IMR-90 (cell line): ENCODE results near the gene CKB. TPM values are rescaled to one million over a fixed set of nuclear protein-coding genes. Genes with fewer than 3 reads are reported as not detected.
A peak's percentile ranks its signal among the peaks of the same experiment; 100 is the strongest.

Experiments used
- ATAC-seq: fragments of 200-7000 bp; cut with Tn5 transposase; 2 replicates; pipeline ENCODE4 v1.9.1; 2020; ENCODE audit warnings: low read depth, mild to moderate bottlenecking, moderate library complexity
- BruUV-seq: library from RNA; stranded (reverse); fragments of 400-500 nt; replicated peaks from 2 replicates; lab custom pipeline; 2021; lab: Mats Ljungman, UMichigan
- CTCF ChIA-PET: fragments of 300-600 bp; formaldehyde crosslinking; extraction: SDS; loops from one replicate; lab custom pipeline; 2021; ENCODE audit warnings: antibody characterized with exemption; lab: Yijun Ruan, JAX
- POLR2A ChIA-PET: fragments of 300-600 bp; sonication (Branson Sonifier 250); formaldehyde crosslinking; loops from one replicate; lab custom pipeline; 2022; ENCODE audit warnings: antibody characterized with exemption; ENCODE audit not compliant: unreplicated experiment; lab: Charles Lee
- DNase-seq: peaks from one replicate; pipeline ENCODE4 v3.0.0; 2013
- H2AFZ ChIP-seq: replicated peaks from 2 replicates; pipeline ENCODE3; 2013; ENCODE audit warnings: low read length, mild to moderate bottlenecking; ENCODE audit not compliant: poor library complexity
- H2AK5ac ChIP-seq: 2 replicates; pipeline ENCODE4 v1.6.1; 2013; ENCODE audit warnings: low read depth, low read length, inconsistent platforms
- H2AK9ac ChIP-seq: replicated peaks from 2 replicates; pipeline ENCODE3; 2013; ENCODE audit warnings: mild to moderate bottlenecking, low read depth, low read length, moderate library complexity; ENCODE audit not compliant: poor library complexity
- H2BK120ac ChIP-seq: 2 replicates; pipeline ENCODE4 v1.6.1; 2013; ENCODE audit warnings: low read depth, low read length, inconsistent platforms
- H2BK15ac ChIP-seq: 3 replicates; pipeline ENCODE4 v1.6.1; 2013; ENCODE audit warnings: low read depth, low read length, inconsistent platforms
- H2BK20ac ChIP-seq: 2 replicates; pipeline ENCODE4 v1.6.1; 2013; ENCODE audit warnings: low read depth, mild to moderate bottlenecking, inconsistent platforms, low read length, moderate library complexity
- H2BK5ac ChIP-seq: 2 replicates; pipeline ENCODE4 v1.6.1; 2013; ENCODE audit warnings: mild to moderate bottlenecking, low read depth, low read length, inconsistent platforms; ENCODE audit not compliant: poor library complexity, severe bottlenecking
- H3K14ac ChIP-seq: replicated peaks from 2 replicates; pipeline ENCODE4 v1.6.1; 2013; ENCODE audit warnings: low read depth, low read length, inconsistent platforms
- H3K18ac ChIP-seq: 2 replicates; pipeline ENCODE4 v1.6.1; 2013; ENCODE audit warnings: low read depth, low read length, control low read depth
- H3K23ac ChIP-seq: 2 replicates; pipeline ENCODE4 v1.6.1; 2013; ENCODE audit warnings: low read depth, low read length, inconsistent platforms
- H3K27ac ChIP-seq: 2 replicates; pipeline ENCODE4 v1.5.1; 2013; ENCODE audit warnings: mild to moderate bottlenecking, control low read depth, low read length; ENCODE audit not compliant: insufficient read depth
- H3K27me3 ChIP-seq: 2 replicates; pipeline ENCODE4 v1.6.1; 2013; ENCODE audit warnings: low read length; ENCODE audit not compliant: control insufficient read depth, insufficient read depth
- H3K36me3 ChIP-seq: 2 replicates; pipeline ENCODE4 v1.6.1; 2013; ENCODE audit warnings: low read length, mixed read lengths; ENCODE audit not compliant: control insufficient read depth, insufficient read depth
- H3K4ac ChIP-seq: 2 replicates; pipeline ENCODE4 v1.6.1; 2013; ENCODE audit warnings: low read depth, low read length, inconsistent platforms
- H3K4me1 ChIP-seq: 2 replicates; pipeline ENCODE4 v1.6.1; 2013; ENCODE audit warnings: low read length, mixed read lengths; ENCODE audit not compliant: control insufficient read depth, insufficient read depth
- H3K4me2 ChIP-seq: 2 replicates; pipeline ENCODE4 v1.6.1; 2013; ENCODE audit warnings: low read depth, mild to moderate bottlenecking, control low read depth, low read length, moderate library complexity
- H3K4me3 ChIP-seq: 2 replicates; pipeline ENCODE4 v1.5.1; 2013; ENCODE audit warnings: low read depth, mild to moderate bottlenecking, control low read depth, low read length, moderate library complexity; ENCODE audit not compliant: insufficient read depth
- H3K56ac ChIP-seq: 2 replicates; pipeline ENCODE4 v1.6.1; 2013; ENCODE audit warnings: low read length, inconsistent platforms; ENCODE audit not compliant: insufficient read depth; ENCODE audit errors: extremely low read depth
- H3K79me1 ChIP-seq, 2 experiments: 2 replicates each; pipeline ENCODE4 v1.6.1; 2013; ENCODE audit warnings: low read length in 2 of 2, inconsistent platforms in 1 of 2, low read depth in 1 of 2
- H3K9ac ChIP-seq: 2 replicates; pipeline ENCODE4 v1.6.1; 2013; ENCODE audit warnings: low read depth, low read length, control low read depth
- H3K9me1 ChIP-seq: 2 replicates; pipeline ENCODE4 v1.6.1; 2013; ENCODE audit warnings: low read length, inconsistent platforms; ENCODE audit not compliant: insufficient read depth
- H3K9me3 ChIP-seq: 2 replicates; pipeline ENCODE4 v1.6.1; 2013; ENCODE audit warnings: low read length; ENCODE audit not compliant: control insufficient read depth, insufficient read depth
- H4K20me1 ChIP-seq: 2 replicates; pipeline ENCODE4 v1.6.1; 2013; ENCODE audit warnings: low read length, inconsistent platforms; ENCODE audit not compliant: insufficient read depth
- H4K5ac ChIP-seq: 2 replicates; pipeline ENCODE4 v1.6.1; 2013; ENCODE audit warnings: mild to moderate bottlenecking, low read depth, low read length, control low read depth
- H4K8ac ChIP-seq, 2 experiments: 2 replicates each; pipeline ENCODE4 v1.6.1; 2013; ENCODE audit warnings: low read depth in 2 of 2, low read length in 2 of 2, control low read depth in 1 of 2, inconsistent platforms in 1 of 2
- H4K91ac ChIP-seq: 2 replicates; pipeline ENCODE4 v1.6.1; 2013; ENCODE audit warnings: low read depth, low read length, inconsistent platforms; ENCODE audit not compliant: insufficient read depth
- CHD1 ChIP-seq: IDR thresholded peaks from 2 replicates; pipeline ENCODE4 v1.6.1; 2012; ENCODE audit warnings: low read depth, low read length, improper control_type of control experiment
- NFE2L2 ChIP-seq: fragments of 150-350 bp; IDR thresholded peaks from 2 replicates; pipeline ENCODE4 v1.6.1; 2016; ENCODE audit warnings: low read depth, mild to moderate bottlenecking, low read length
- RCOR1 ChIP-seq: IDR thresholded peaks from 2 replicates; pipeline ENCODE4 v1.6.1; 2012; ENCODE audit warnings: mild to moderate bottlenecking, low read length, improper control_type of control experiment; ENCODE audit not compliant: insufficient replicate concordance
- RFX5 ChIP-seq: IDR thresholded peaks from 2 replicates; pipeline ENCODE4 v1.8.0; 2012; ENCODE audit warnings: low read depth, mild to moderate bottlenecking, low read length, moderate library complexity
- SMC3 ChIP-seq: fragments of 150-350 bp; IDR thresholded peaks from 2 replicates; pipeline ENCODE4 v1.6.1; 2016; ENCODE audit warnings: low read depth, mild to moderate bottlenecking, antibody characterized with exemption, low read length, moderate library complexity
- WGBS, 2 experiments: methylation state at CpG; one replicate each; pipeline versions ENCODE4 v1.1.5 to v1.1.7; 2013; ENCODE audit warnings: missing lambda C conversion rate in 2 of 2; ENCODE audit not compliant: insufficient read length in 1 of 2; ENCODE audit errors: extremely low coverage in 2 of 2; 5-methylcytosine and 5-hydroxymethylcytosine counted together
- dilution Hi-C: fragments of 300-500 bp; cut with HindIII; formaldehyde crosslinking; loops from one replicate; pipeline ENCODE4 v1.14.3; 2018; ENCODE audit warnings: low sequenced_read_pairs; ENCODE audit not compliant: unreplicated experiment
- in situ Hi-C: fragments of 300-500 bp; cut with MboI; formaldehyde crosslinking; loops from 3 replicates; pipeline ENCODE4 v1.14.3; 2019; ENCODE audit warnings: low sequenced_read_pairs, inconsistent platforms, mixed read lengths
- intact Hi-C: fragments of 100-400 bp; cut with micrococcal nuclease; formaldehyde crosslinking; loops from 2 replicates; pipeline ENCODE4 v1.10.0; 2022
- polyA plus RNA-seq, 3 experiments: library from polyadenylated mRNA; depleted of rRNA; stranded (reverse); fragments of >200 nt; gene quantifications; 2 replicates each; pipeline ENCODE4 v1.2.3, GENCODE V29; 2012; ENCODE audit warnings: low replicate concordance in 1 of 3
- total RNA-seq: library from RNA; depleted of rRNA; stranded (reverse); fragments of >200 nt; gene quantifications from 2 replicates; pipeline ENCODE4 v1.2.3, GENCODE V29; 2012

Gene CKB
- total and polyA plus RNA-seq, 2 of the 4 experiments (the other 2 are of a cell fraction) = 17.7 to 82.6 TPM

DNA sequence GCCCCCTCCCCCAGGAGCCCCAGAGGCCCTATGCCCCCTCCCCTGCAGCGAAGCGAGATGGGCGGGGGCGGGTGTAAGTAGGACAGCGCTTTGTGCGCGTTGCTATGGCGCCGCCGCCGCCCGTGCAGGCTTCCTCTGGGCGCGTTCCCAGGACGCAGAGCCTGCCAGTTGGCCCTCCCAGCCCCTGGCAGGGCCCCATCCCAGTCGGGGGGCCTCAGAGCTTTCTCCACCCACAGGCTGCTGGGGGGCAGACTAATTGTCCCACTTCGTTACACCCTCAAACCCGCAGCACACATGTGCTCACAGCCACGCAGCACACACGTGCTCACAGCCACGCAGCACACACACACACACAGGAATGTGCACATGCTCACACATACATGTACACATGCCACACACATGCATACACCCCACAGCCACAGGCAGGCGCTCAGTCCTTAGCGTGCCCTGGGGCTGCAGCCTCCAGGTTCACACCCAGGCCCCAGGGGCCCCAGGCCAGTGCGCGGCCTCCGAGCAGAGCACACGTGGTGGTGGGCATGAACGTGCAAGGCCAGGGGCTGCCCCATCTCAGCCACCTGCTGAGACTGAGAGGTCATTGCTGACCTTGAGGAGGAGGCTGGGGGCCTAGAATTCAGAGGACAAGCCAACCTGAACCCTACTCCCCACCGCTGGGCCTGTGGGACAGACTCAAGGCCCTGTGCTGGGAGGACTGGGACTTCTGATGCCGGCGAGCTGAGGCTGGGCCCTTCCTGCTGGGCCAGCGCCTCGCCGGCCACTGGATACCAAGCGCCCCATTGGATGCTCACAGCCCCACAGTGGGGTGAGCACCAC lies 22.0 kb upstream of the CKB start (continued):
- no peak for TF ChIP-seq SMC3

DNA sequence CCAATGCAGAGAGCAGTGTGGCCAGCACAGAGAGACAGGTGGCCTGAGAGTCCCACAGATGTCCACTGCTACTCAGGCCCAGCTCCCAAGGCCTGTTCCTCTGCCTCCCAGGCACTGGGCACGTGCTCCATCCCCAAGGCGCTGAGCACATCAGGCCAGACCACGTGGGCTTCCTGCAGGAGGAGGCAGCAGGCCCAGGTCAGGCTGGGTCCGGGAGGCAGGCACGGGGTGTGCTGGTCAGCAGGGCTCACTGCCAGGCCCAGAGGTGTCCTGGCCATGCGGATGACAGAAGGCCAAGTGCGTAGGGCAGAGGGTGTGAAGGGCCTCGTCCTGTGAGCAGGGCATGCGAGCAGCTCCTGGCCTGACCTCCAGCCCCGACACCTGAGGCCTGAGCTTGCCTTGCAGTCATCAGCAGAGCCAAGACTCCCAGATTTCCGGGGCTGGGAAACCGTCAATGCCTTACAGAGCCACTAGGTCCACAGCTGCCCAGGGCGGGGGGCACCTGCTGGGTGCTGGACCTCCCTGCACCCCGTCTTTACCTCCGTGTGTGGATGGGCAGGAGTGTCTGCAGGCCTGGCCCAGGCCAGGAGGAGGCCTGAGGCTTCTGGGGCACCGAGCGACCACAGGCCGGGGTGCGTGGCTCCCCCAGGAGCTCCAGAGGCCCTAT lies 21.2 kb upstream of the CKB start:
- no peak for DNase-seq
- H2AFZ ChIP-seq = no peak overlapping the region
- no peaks in the 10 kb centered on the region for H3K36me3 ChIP-seq
- no peak for ATAC-seq
- TF ChIP-seq NFE2L2 (no peak), RCOR1 (no peak), RFX5 (no peak), CHD1 (no peak)
- no peak overlapping the region; the same call in 1 of the 2 replicates for H3K4ac ChIP-seq
- no peak overlapping the region for H4K5ac ChIP-seq
- H3K27ac ChIP-seq = no peak overlapping the region
- H3K4me1 ChIP-seq = peaks cover 23% of the 10 kb centered on the region
- no peak overlapping the region for H2BK5ac ChIP-seq
- H3K18ac ChIP-seq = no peak overlapping the region
- no peak overlapping the region for H2BK20ac ChIP-seq
- ChIA-PET CTCF (no interaction called here), POLR2A (no interaction called here)
- BruUV-seq = no TSS peak
- no peaks in the 10 kb centered on the region for H3K27me3 ChIP-seq
- no peaks in the 10 kb centered on the region for H3K9me1 ChIP-seq
- 0 out of 2 replicates have a peak overlapping the region, but pooled peaks have one; percentile 38 for H4K91ac ChIP-seq
- H2AK9ac ChIP-seq = peak overlapping the region; percentile 87
- 0 out of 2 replicates have a peak overlapping the region, but pooled peaks have one; percentile 8 for H3K14ac ChIP-seq
- H3K9ac ChIP-seq = no peak overlapping the region
- H3K56ac ChIP-seq = no peak overlapping the region
- no peaks in the 10 kb centered on the region; a peak in 1 of 4 replicates for H3K79me1 ChIP-seq
- no peak overlapping the region for H3K4me2 ChIP-seq
- no peak overlapping the region for H2BK120ac ChIP-seq
- intact Hi-C loops (no loop called here), in situ Hi-C loops (no loop called here), dilution Hi-C loops (no loop called here)
- no peak overlapping the region for H3K23ac ChIP-seq
- H4K20me1 ChIP-seq = peaks cover 8% of the 10 kb centered on the region; the same call in 1 of the 2 replicates
- H3K4me3 ChIP-seq = no peak overlapping the region
- H3K9me3 ChIP-seq = no peaks in the 10 kb centered on the region
- H4K8ac ChIP-seq = no peak overlapping the region
- WGBS, 2 experiments = 90% methylated on average over 7 of the region's 19 CpGs; no CpG with 5 or more reads in 1 of the 2 experiments
- H2BK15ac ChIP-seq = no peak overlapping the region
- peak overlapping the region; percentile 65; the same call in 1 of the 2 replicates for H2AK5ac ChIP-seq
